GM12878 (cell line): ENCODE data around the gene PSMB7. TPM values are rescaled to one million over a fixed set of nuclear protein-coding genes. Genes with fewer than 3 reads are reported as not detected.

Experiments used
- ATAC-seq: fragments of 200-7000 bp; cut with Tn5 transposase; 3 replicates; pipeline ENCODE4 v1.9.1; 2020; ENCODE audit warnings: mild to moderate bottlenecking, moderate library complexity
- BruUV-seq: library from RNA; stranded (reverse); fragments of 400-500 nt; replicated peaks from 2 replicates; lab custom pipeline; 2021; lab: Mats Ljungman, UMichigan
- CTCF ChIA-PET: fragments of 300-600 bp; sonication (Branson Sonifier 250); formaldehyde crosslinking; extraction: SDS; loops from one replicate; lab custom pipeline; 2021; ENCODE audit warnings: inconsistent platforms; lab: Yijun Ruan, JAX
- POLR2A ChIA-PET: fragments of 350-600 bp; formaldehyde crosslinking; extraction: SDS; loops from one replicate; lab custom pipeline; 2021; ENCODE audit warnings: inconsistent platforms; lab: Charles Lee
- RAD21 ChIA-PET: fragments of 300-600 bp; sonication (Branson Sonifier 250); formaldehyde crosslinking; loops from one replicate; lab custom pipeline; 2023; ENCODE audit warnings: antibody characterized with exemption; ENCODE audit not compliant: unreplicated experiment; lab: Charles Lee
- SMC1A ChIA-PET: fragments of 300-600 bp; sonication (Branson Sonifier 250); formaldehyde crosslinking; loops from one replicate; lab custom pipeline; 2023; ENCODE audit not compliant: unreplicated experiment, uncharacterized antibody; lab: Charles Lee
- DNase-seq: peaks from one replicate; pipeline ENCODE4 v3.0.0-alpha.2; 2011; ENCODE audit warnings: low read depth, low spot score
- FAIRE-seq: peaks from 3 replicates; lab custom pipeline; 2011; peaks lifted over from hg19 to GRCh38; lab: Jason Lieb, UNC
- H2AFZ ChIP-seq: 2 replicates; pipeline ENCODE4 v1.6.0; 2011; ENCODE audit warnings: low read depth, low read length, control low read depth; ENCODE audit not compliant: control insufficient read depth
- H3K27ac ChIP-seq: 2 replicates; pipeline ENCODE4 v1.5.1; 2011; ENCODE audit warnings: control low read depth; ENCODE audit not compliant: control insufficient read depth, insufficient read depth
- H3K27me3 ChIP-seq, 2 experiments: replicated peaks in 1 of 2; 2 replicates each; pipeline versions ENCODE4 v1.6.0 to v1.6.1; 2011; ENCODE audit warnings: low read length in 1 of 2; ENCODE audit not compliant: control insufficient read depth in 2 of 2, insufficient read depth in 2 of 2
- H3K36me3 ChIP-seq, 2 experiments: 2 replicates each; pipeline ENCODE4 v1.5.1; 2011; ENCODE audit warnings: low read length in 1 of 2; ENCODE audit not compliant: control insufficient read depth in 2 of 2, insufficient read depth in 2 of 2
- H3K4me1 ChIP-seq: 2 replicates; pipeline ENCODE4 v1.6.1; 2011; ENCODE audit warnings: mild to moderate bottlenecking, low read length, moderate library complexity, mixed read lengths; ENCODE audit not compliant: control insufficient read depth, insufficient read depth
- H3K4me2 ChIP-seq: 2 replicates; pipeline ENCODE4 v1.6.0; 2011; ENCODE audit warnings: control low read depth; ENCODE audit not compliant: control insufficient read depth, insufficient read depth
- H3K4me3 ChIP-seq: fragments of 200-600 bp; sonication (generic); 2 replicates; pipeline ENCODE4 v1.5.1; 2016
- H3K79me2 ChIP-seq: 2 replicates; pipeline ENCODE4 v1.6.0; 2011; ENCODE audit warnings: low read length; ENCODE audit not compliant: control insufficient read depth, insufficient read depth
- H3K9ac ChIP-seq: 2 replicates; pipeline ENCODE4 v1.8.0; 2011; ENCODE audit warnings: low read length, control low read depth, mixed read lengths; ENCODE audit not compliant: control insufficient read depth, insufficient read depth
- H3K9me3 ChIP-seq: replicated peaks from 3 replicates; pipeline ENCODE4 v1.5.1; 2011; ENCODE audit warnings: mild to moderate bottlenecking, low read length; ENCODE audit not compliant: control insufficient read depth, insufficient read depth
- H4K20me1 ChIP-seq: 2 replicates; pipeline ENCODE4 v1.6.0; 2011; ENCODE audit not compliant: control insufficient read depth, insufficient read depth
- BACH1 ChIP-seq: fragments of 450-650 bp; IDR thresholded peaks from 2 replicates; pipeline ENCODE4 v1.6.1; 2017; ENCODE audit warnings: mild to moderate bottlenecking, borderline replicate concordance
- IKZF1 ChIP-seq: fragments of 450-650 bp; conservative IDR thresholded peaks from 2 replicates; pipeline ENCODE4 v1.6.1; 2017; ENCODE audit warnings: antibody characterized with exemption, mild to moderate bottlenecking
- MYC ChIP-seq: IDR thresholded peaks from 2 replicates; pipeline ENCODE4 v1.6.1; 2011; ENCODE audit warnings: mild to moderate bottlenecking, low read length, moderate library complexity, inconsistent platforms; ENCODE audit not compliant: insufficient read depth, insufficient replicate concordance, insufficient read length, severe bottlenecking
- NFYA ChIP-seq: IDR thresholded peaks from 2 replicates; pipeline ENCODE4 v1.6.1; 2011; ENCODE audit warnings: low read depth, mild to moderate bottlenecking, low read length, improper control_type of control experiment, borderline replicate concordance
- NR2C1 ChIP-seq: fragments of 450-650 bp; IDR thresholded peaks from 2 replicates; pipeline ENCODE4 v1.6.1; 2017; ENCODE audit warnings: antibody characterized with exemption, mild to moderate bottlenecking, moderate library complexity
- RAD21 ChIP-seq: IDR thresholded peaks from 2 replicates; pipeline ENCODE4 v1.6.1; 2011; ENCODE audit warnings: mild to moderate bottlenecking, low read depth, low read length, moderate library complexity; ENCODE audit not compliant: insufficient read depth
- STAT1 ChIP-seq: fragments of 450-650 bp; conservative IDR thresholded peaks from 2 replicates; pipeline ENCODE4 v1.6.1; 2014; ENCODE audit warnings: antibody characterized with exemption, mild to moderate bottlenecking
- ZNF274 ChIP-seq: IDR thresholded peaks from one replicate; pipeline ENCODE4 v1.8.0; 2011; ENCODE audit not compliant: insufficient read length, insufficient read depth
- WGBS: methylation state at CpG from one replicate; pipeline ENCODE4 v1.1.6; 2016; ENCODE audit warnings: low lambda C conversion rate; ENCODE audit not compliant: insufficient replicate concordance, insufficient coverage; ENCODE audit errors: missing lambda C conversion rate; 5-methylcytosine and 5-hydroxymethylcytosine counted together
- in situ Hi-C: fragments of 300-500 bp; cut with MboI; formaldehyde crosslinking; loops from 9 replicates; pipeline ENCODE4 v1.14.3; 2018; ENCODE audit warnings: mixed read lengths
- intact Hi-C: fragments of 100-400 bp; cut with micrococcal nuclease; formaldehyde crosslinking; loops from one replicate; pipeline ENCODE4 v1.14.2; 2022; ENCODE audit not compliant: unreplicated experiment
- polyA plus RNA-seq, 11 experiments: library from polyadenylated mRNA; depleted of rRNA in 4 of 11; unstranded in 6 of 11; stranded (reverse) in 5 of 11; fragments of >200 nt; fragmentation: Nextera tagmentation in 4 of 11; fragmentation: Illumina TruSeq in 1 of 11; extraction: Ambion mirVana in 4 of 11; extraction: Trizol in 1 of 11; gene quantifications; 1 replicate in 1 of 11; 2 replicates in 10 of 11; pipeline versions ENCODE4 v1.2.1 to v1.2.3, GENCODE V29; 2011 to 2016; ENCODE audit warnings: inconsistent platforms in 2 of 11, missing spikeins in 2 of 11, low read depth in 1 of 11
- total RNA-seq, 4 experiments: library from RNA; depleted of rRNA in 3 of 4; stranded (reverse); fragments of >200 nt in 3 of 4; fragmentation: Illumina TruSeq in 1 of 4; extraction: Trizol in 1 of 4; gene quantifications; 2 replicates each; pipeline versions ENCODE4 v1.2.1 to v1.2.3, GENCODE V29; 2013 to 2021
- TF ChIP-seq, protein P1 (sequence below): fragments of 450-650 bp; IDR thresholded peaks from 2 replicates; pipeline ENCODE4 v1.6.1; 2017; ENCODE audit warnings: low read depth, mild to moderate bottlenecking, moderate library complexity
- TF ChIP-seq, protein P2 (sequence below): fragments of 450-650 bp; IDR thresholded peaks from 2 replicates; pipeline ENCODE4 v1.6.1; 2017; ENCODE audit warnings: borderline replicate concordance

PSMB7 gene
- total and polyA plus RNA-seq, 10 of the 15 experiments (the other 5 are each of a cell fraction or from before 2014, with no cell fraction given) = 174 to 564 (median 268) TPM

DNA sequence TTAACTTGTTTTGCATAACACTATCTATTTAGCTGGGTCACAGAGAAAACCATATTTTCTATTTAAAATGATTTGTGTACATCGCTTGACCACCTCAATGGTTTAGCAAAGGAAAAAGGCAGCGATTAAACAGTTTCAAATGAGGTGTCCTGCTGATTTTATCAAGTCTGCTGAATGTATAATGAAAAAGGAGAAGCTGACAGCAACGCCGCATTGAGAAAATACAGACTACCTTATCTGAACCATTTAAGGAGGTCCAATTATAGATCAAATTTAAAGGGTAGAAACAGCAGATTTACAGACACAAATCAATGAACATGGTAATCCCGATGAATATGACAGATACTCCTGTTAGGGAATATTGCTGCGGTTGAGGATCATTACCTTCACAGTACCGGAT is 29.6 kb downstream of the PSMB7 start:
- FAIRE-seq (no peak), DNase-seq (no peak), ATAC-seq (no peak)
- no peaks in the 10 kb centered on the region for H4K20me1 ChIP-seq
- no peaks in the 10 kb centered on the region for H3K4me1 ChIP-seq
- ChIA-PET RAD21 (interaction anchor here (1.0 kb wide), 1 partner anchor 259 kb away, joined by 5 read pairs; no protein-coding TSS in a partner anchor), POLR2A (interaction anchor here (0.6 kb wide), 1 partner anchor 256 kb away, joined by 3 read pairs; no protein-coding TSS in a partner anchor), SMC1A (interaction anchor here (1.0 to 2.6 kb wide), 6 partner anchors 11 to 843 kb away, joined by 3 to 12 read pairs (median 4); no protein-coding TSS in a partner anchor), CTCF (interaction anchor here (0.6 to 4.4 kb wide), 7 partner anchors 8 to 263 kb away, joined by 3 to 33 read pairs (median 4); no protein-coding TSS in a partner anchor)
- H2AFZ ChIP-seq = no peak overlapping the region
- no peak overlapping the region for H3K9ac ChIP-seq
- H3K27me3 ChIP-seq = no peaks in the 10 kb centered on the region
- 93% methylated on average over 7 of the region's 7 CpGs for WGBS
- TF ChIP-seq, protein P1, sequence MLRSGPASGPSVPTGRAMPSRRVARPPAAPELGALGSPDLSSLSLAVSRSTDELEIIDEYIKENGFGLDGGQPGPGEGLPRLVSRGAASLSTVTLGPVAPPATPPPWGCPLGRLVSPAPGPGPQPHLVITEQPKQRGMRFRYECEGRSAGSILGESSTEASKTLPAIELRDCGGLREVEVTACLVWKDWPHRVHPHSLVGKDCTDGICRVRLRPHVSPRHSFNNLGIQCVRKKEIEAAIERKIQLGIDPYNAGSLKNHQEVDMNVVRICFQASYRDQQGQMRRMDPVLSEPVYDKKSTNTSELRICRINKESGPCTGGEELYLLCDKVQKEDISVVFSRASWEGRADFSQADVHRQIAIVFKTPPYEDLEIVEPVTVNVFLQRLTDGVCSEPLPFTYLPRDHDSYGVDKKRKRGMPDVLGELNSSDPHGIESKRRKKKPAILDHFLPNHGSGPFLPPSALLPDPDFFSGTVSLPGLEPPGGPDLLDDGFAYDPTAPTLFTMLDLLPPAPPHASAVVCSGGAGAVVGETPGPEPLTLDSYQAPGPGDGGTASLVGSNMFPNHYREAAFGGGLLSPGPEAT = no peak
- H3K9me3 ChIP-seq = no peaks in the 10 kb centered on the region
- H3K4me2 ChIP-seq = no peak overlapping the region
- H3K36me3 ChIP-seq = peaks cover 2 to 10% of the 10 kb centered on the region in 2 experiments
- H3K4me3 ChIP-seq = no peak overlapping the region
- no TSS peak for BruUV-seq
- H3K79me2 ChIP-seq = peaks cover 18% of the 10 kb centered on the region
- intact Hi-C loops = loop anchor here (10.0 kb wide), 1 partner anchor 261 kb away; no protein-coding TSS in a partner anchor
- in situ Hi-C loops = no loop called here
- H3K27ac ChIP-seq = no peak overlapping the region

DNA sequence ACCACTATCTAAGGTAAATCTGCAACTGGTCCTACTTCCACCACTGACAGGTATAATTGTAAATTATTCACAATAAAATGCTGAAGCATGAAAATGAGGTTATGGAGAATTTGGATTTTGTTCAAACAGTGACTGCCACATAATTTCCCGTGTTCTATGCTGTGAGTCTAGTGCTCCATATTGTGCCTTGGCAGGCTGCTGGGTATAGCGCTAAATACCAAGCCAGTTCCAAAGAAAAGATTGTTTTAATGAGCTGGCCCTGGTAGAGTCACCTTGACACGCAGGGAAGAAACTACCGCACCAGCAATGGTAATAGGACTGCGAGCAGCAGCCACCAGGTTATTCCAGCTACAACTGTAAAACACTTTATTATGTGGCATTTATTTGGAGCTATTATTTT is 30.4 kb downstream of the PSMB7 start:
- SMC1A ChIA-PET = interaction anchor here (0.8 to 1.4 kb wide), 5 partner anchors 11 to 269 kb away, joined by 3 to 4 read pairs (median 3); no protein-coding TSS in a partner anchor
- CTCF ChIA-PET = interaction anchor here (0.6 to 4.4 kb wide), 5 partner anchors 9 to 258 kb away, joined by 3 to 33 read pairs (median 3); no protein-coding TSS in a partner anchor
- Histone ChIP-seq H3K4me1 (no peaks in the 10 kb centered on the region), H2AFZ (no peak overlapping the region), H3K4me3 (no peak overlapping the region), H3K9me3 (no peaks in the 10 kb centered on the region), H3K79me2 (peaks cover 18% of the 10 kb centered on the region), H4K20me1 (no peaks in the 10 kb centered on the region), H3K4me2 (no peak overlapping the region), H3K27me3 (no peaks in the 10 kb centered on the region), H3K27ac (no peak overlapping the region), H3K9ac (no peak overlapping the region), H3K36me3 (peaks cover 4 to 12% of the 10 kb centered on the region in 2 experiments)
- over 99% methylated on average over 5 of the region's 5 CpGs for WGBS
- intact Hi-C loops = loop anchor here (10.0 kb wide), 1 partner anchor 260 kb away; no protein-coding TSS in a partner anchor
- ATAC-seq (no peak), FAIRE-seq (no peak), DNase-seq (no peak)
- in situ Hi-C loops = no loop called here
- no peak for TF ChIP-seq NFYA
- TF ChIP-seq STAT1 = no peak
- no peak for TF ChIP-seq ZNF274
- TF ChIP-seq, protein P2, sequence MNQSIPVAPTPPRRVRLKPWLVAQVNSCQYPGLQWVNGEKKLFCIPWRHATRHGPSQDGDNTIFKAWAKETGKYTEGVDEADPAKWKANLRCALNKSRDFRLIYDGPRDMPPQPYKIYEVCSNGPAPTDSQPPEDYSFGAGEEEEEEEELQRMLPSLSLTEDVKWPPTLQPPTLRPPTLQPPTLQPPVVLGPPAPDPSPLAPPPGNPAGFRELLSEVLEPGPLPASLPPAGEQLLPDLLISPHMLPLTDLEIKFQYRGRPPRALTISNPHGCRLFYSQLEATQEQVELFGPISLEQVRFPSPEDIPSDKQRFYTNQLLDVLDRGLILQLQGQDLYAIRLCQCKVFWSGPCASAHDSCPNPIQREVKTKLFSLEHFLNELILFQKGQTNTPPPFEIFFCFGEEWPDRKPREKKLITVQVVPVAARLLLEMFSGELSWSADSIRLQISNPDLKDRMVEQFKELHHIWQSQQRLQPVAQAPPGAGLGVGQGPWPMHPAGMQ = no peak
- no peak for TF ChIP-seq RAD21
- no peak for TF ChIP-seq IKZF1
- no peak for TF ChIP-seq BACH1
- TF ChIP-seq NR2C1 = no peak
- TF ChIP-seq MYC = no peak
- RAD21 ChIA-PET = interaction anchor here (0.6 to 1.2 kb wide), 3 partner anchors 10 to 259 kb away, joined by 3 to 5 read pairs (median 3); no protein-coding TSS in a partner anchor
- BruUV-seq = no TSS peak
- POLR2A ChIA-PET = no interaction called here
